ENCODE results near the gene TTC7B. TPM values are rescaled to one million over a fixed set of nuclear protein-coding genes. Genes with fewer than 3 reads are reported as not detected.

The TTC7B gene
- total and polyA plus RNA-seq, 2 experiments from 2014 or later: 5.2 to 28.2 TPM

DNA sequence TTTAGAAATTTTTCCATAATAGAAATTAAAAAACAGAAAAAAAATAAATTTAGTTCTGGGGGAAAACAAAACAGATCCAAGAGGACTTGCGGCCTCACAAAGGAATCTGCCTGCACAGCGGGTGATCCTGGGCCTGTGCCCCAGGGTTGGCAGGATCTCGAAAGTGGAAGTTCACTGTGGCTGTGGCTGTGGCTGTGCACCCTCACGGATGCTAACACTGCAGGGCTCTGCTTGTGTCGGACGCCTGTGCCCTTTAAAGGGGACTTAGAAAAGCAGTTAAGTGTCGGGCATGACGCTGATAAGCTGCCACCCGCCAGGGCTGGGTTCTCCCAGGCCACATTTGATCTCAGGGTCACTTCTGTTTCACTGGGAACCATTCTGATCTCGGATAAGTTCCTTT lies 209.1 kb downstream of the TTC7B start:
- Histone ChIP-seq H3K27me3 (replicated peaks; ENCODE audit: insufficient read depth) (no peaks in the 10 kb centered on the region), H3K4me1 (ENCODE audit: insufficient read depth) (no peaks in the 10 kb centered on the region), H2AFZ (no peak overlapping the region), H4K20me1 (ENCODE audit: insufficient read depth) (no peaks in the 10 kb centered on the region), H3K79me2 (ENCODE audit: insufficient read depth) (no peaks in the 10 kb centered on the region), H3K4me3 (no peak overlapping the region), H3K27ac (no peak overlapping the region), H3F3A (ENCODE audit: insufficient read depth) (no peaks in the 10 kb centered on the region), H3K9me2 (ENCODE audit: insufficient read depth) (no peaks in the 10 kb centered on the region), H3K9me3 (ENCODE audit: low read depth) (no peaks in the 10 kb centered on the region), H3K9ac (no peak overlapping the region), H3K36me3 (ENCODE audit: low read depth) (no peaks in the 10 kb centered on the region), H3K4me2 (ENCODE audit: unreplicated experiment) (no peak overlapping the region)
- no peak for TF ChIP-seq EZH2phosphoT487 (IDR thresholded peaks at IDR 0.05; ENCODE audit: insufficient read depth, low read depth)
- no peak for TF ChIP-seq EZH2 (IDR thresholded peaks at IDR 0.05; ENCODE audit: insufficient read depth, poor library complexity, severe bottlenecking)
- in situ Hi-C loops (cut with MboI): no loop called here
- DNase-seq: no peak
- WGBS, 2 experiments (ENCODE audit: low coverage in 1 of 2, low lambda C conversion rate in 2 of 2, missing lambda C conversion rate in 2 of 2): 87 to 92% methylated on average over 9 to 10 of the region's 10 CpGs

DNA sequence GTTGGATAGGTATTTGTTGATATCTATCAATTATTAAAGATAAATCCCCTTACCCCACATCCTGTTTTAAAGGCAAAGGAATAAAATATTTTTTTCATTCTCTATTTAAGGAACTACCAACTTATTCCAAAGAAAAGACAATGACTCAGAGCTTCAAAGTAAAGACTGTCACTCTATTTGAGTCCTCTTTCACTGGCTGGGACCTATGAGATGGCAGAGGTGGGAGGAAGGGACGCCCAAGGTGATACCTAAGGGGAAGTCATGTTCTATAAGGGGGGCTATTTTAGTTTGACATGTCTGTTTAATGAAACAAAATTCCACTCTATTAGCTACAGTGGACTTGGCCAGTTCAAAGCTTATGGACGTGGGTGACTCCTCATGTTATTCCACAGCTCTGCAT lies 209.8 kb downstream of the TTC7B start:
- Histone ChIP-seq H3K4me1 (ENCODE audit: insufficient read depth) (no peaks in the 10 kb centered on the region), H3K9me2 (ENCODE audit: insufficient read depth) (no peaks in the 10 kb centered on the region), H3K27me3 (replicated peaks; ENCODE audit: insufficient read depth) (no peaks in the 10 kb centered on the region), H3K4me3 (no peak overlapping the region), H4K20me1 (ENCODE audit: insufficient read depth) (no peaks in the 10 kb centered on the region), H3K4me2 (ENCODE audit: unreplicated experiment) (no peak overlapping the region), H3K27ac (no peak overlapping the region), H3K9ac (no peak overlapping the region), H3F3A (ENCODE audit: insufficient read depth) (no peaks in the 10 kb centered on the region), H3K79me2 (ENCODE audit: insufficient read depth) (no peaks in the 10 kb centered on the region), H3K9me3 (ENCODE audit: low read depth) (no peaks in the 10 kb centered on the region), H2AFZ (no peak overlapping the region), H3K36me3 (ENCODE audit: low read depth) (no peaks in the 10 kb centered on the region)
- in situ Hi-C loops (cut with MboI): no loop called here
- no peak for DNase-seq
- TF ChIP-seq EZH2 (IDR thresholded peaks at IDR 0.05; ENCODE audit: insufficient read depth, poor library complexity, severe bottlenecking) (no peak), EZH2phosphoT487 (IDR thresholded peaks at IDR 0.05; ENCODE audit: insufficient read depth, low read depth) (no peak)
- WGBS, 2 experiments (ENCODE audit: low coverage in 1 of 2, low lambda C conversion rate in 2 of 2, missing lambda C conversion rate in 2 of 2): 92 to 95% methylated on average over 2 of the region's 2 CpGs

GRCh38 chr14:90605430-90605829 lies 210.8 kb downstream of the TTC7B start:
- no peaks in the 10 kb centered on the region for H3K4me1 ChIP-seq (ENCODE audit: insufficient read depth)
- no peak overlapping the region for H3K4me3 ChIP-seq
- 95 to 98% methylated on average over 6 of the region's 6 CpGs for WGBS, 2 experiments (ENCODE audit: low coverage in 1 of 2, low lambda C conversion rate in 2 of 2, missing lambda C conversion rate in 2 of 2)
- H2AFZ ChIP-seq: no peak overlapping the region
- no peak overlapping the region for H3K27ac ChIP-seq
- H3K36me3 ChIP-seq (ENCODE audit: low read depth): no peaks in the 10 kb centered on the region
- no peaks in the 10 kb centered on the region for H4K20me1 ChIP-seq (ENCODE audit: insufficient read depth)
- no peaks in the 10 kb centered on the region for H3K27me3 ChIP-seq (replicated peaks; ENCODE audit: insufficient read depth)
- DNase-seq: no peak
- no peak overlapping the region for H3K4me2 ChIP-seq (ENCODE audit: unreplicated experiment)
- no peaks in the 10 kb centered on the region for H3K9me2 ChIP-seq (ENCODE audit: insufficient read depth)
- no peaks in the 10 kb centered on the region for H3F3A ChIP-seq (ENCODE audit: insufficient read depth)
- in situ Hi-C loops (cut with MboI): no loop called here
- no peaks in the 10 kb centered on the region for H3K79me2 ChIP-seq (ENCODE audit: insufficient read depth)
- H3K9me3 ChIP-seq (ENCODE audit: low read depth): no peaks in the 10 kb centered on the region
- no peak overlapping the region for H3K9ac ChIP-seq
- TF ChIP-seq EZH2phosphoT487 (IDR thresholded peaks at IDR 0.05; ENCODE audit: insufficient read depth, low read depth) (no peak), EZH2 (IDR thresholded peaks at IDR 0.05; ENCODE audit: insufficient read depth, poor library complexity, severe bottlenecking) (no peak)

DNA sequence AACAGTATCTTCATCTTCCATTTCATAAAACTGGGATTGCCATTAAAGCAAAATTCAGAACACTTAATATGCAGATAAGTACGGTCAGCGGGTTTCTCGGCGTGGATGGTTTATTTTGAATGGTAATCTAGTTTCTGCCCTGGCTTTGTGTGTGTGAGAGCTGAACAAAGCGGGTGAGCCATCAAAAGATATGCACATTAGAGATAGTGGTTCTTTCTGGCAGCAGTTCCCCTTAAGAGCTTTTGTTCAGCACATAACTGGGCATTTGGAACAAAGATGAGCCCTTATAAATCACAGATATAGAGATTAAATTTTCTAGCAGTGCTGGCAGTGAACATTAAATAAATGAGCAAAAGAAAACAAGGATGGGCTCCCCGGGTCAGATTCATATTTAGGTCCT lies 211.9 kb downstream of the TTC7B start:
- Histone ChIP-seq H2AFZ (no peak overlapping the region), H3F3A (ENCODE audit: insufficient read depth) (no peaks in the 10 kb centered on the region), H4K20me1 (ENCODE audit: insufficient read depth) (no peaks in the 10 kb centered on the region), H3K36me3 (ENCODE audit: low read depth) (no peaks in the 10 kb centered on the region), H3K4me2 (ENCODE audit: unreplicated experiment) (no peak overlapping the region), H3K27me3 (replicated peaks; ENCODE audit: insufficient read depth) (no peaks in the 10 kb centered on the region), H3K4me1 (ENCODE audit: insufficient read depth) (no peaks in the 10 kb centered on the region), H3K4me3 (no peak overlapping the region), H3K79me2 (ENCODE audit: insufficient read depth) (no peaks in the 10 kb centered on the region), H3K9me3 (ENCODE audit: low read depth) (no peaks in the 10 kb centered on the region), H3K9ac (no peak overlapping the region), H3K27ac (no peak overlapping the region), H3K9me2 (ENCODE audit: insufficient read depth) (no peaks in the 10 kb centered on the region)
- DNase-seq: no peak
- in situ Hi-C loops (cut with MboI): no loop called here
- WGBS, 2 experiments (ENCODE audit: low coverage in 1 of 2, low lambda C conversion rate in 2 of 2, missing lambda C conversion rate in 2 of 2): 97 to 98% methylated on average over 6 of the region's 6 CpGs
- no peak for TF ChIP-seq EZH2 (IDR thresholded peaks at IDR 0.05; ENCODE audit: insufficient read depth, poor library complexity, severe bottlenecking)
- no peak for TF ChIP-seq EZH2phosphoT487 (IDR thresholded peaks at IDR 0.05; ENCODE audit: insufficient read depth, low read depth)

GRCh38 chr14:90603841-90604240 lies 212.4 kb downstream of the TTC7B start:
- no peaks in the 10 kb centered on the region for H3K27me3 ChIP-seq (replicated peaks; ENCODE audit: insufficient read depth)
- no peaks in the 10 kb centered on the region for H3K9me3 ChIP-seq (ENCODE audit: low read depth)
- no peaks in the 10 kb centered on the region for H3K36me3 ChIP-seq (ENCODE audit: low read depth)
- H3K4me2 ChIP-seq (ENCODE audit: unreplicated experiment): no peak overlapping the region
- no peak overlapping the region for H2AFZ ChIP-seq
- no peak overlapping the region for H3K4me3 ChIP-seq
- in situ Hi-C loops (cut with MboI): no loop called here
- H3F3A ChIP-seq (ENCODE audit: insufficient read depth): no peaks in the 10 kb centered on the region
- no peak overlapping the region for H3K9ac ChIP-seq
- H3K9me2 ChIP-seq (ENCODE audit: insufficient read depth): no peaks in the 10 kb centered on the region
- H3K4me1 ChIP-seq (ENCODE audit: insufficient read depth): no peaks in the 10 kb centered on the region
- no peak overlapping the region for H3K27ac ChIP-seq
- 96% methylated on average over 3 of the region's 3 CpGs for WGBS, 2 experiments (ENCODE audit: low coverage in 1 of 2, low lambda C conversion rate in 2 of 2, missing lambda C conversion rate in 2 of 2)
- DNase-seq: no peak
- H3K79me2 ChIP-seq (ENCODE audit: insufficient read depth): no peaks in the 10 kb centered on the region
- TF ChIP-seq EZH2 (IDR thresholded peaks at IDR 0.05; ENCODE audit: insufficient read depth, poor library complexity, severe bottlenecking): no peak
- no peak for TF ChIP-seq EZH2phosphoT487 (IDR thresholded peaks at IDR 0.05; ENCODE audit: insufficient read depth, low read depth)
- no peaks in the 10 kb centered on the region for H4K20me1 ChIP-seq (ENCODE audit: insufficient read depth)
